OCI-LY1 (cell line): Measurements from ENCODE around the gene TIMP2.

Experiments used
- EZH2 ChIP-seq: fragments of 200-600 bp; sonication (generic), shearing (Covaris generic); IDR thresholded peaks from 2 replicates; pipeline ENCODE4 v1.8.0; 2017; ENCODE audit warnings: borderline replicate concordance, mixed run types, mild to moderate bottlenecking, antibody characterized with exemption, low read length, moderate library complexity, mixed read lengths
- TF ChIP-seq, protein P1 (sequence below): fragments of 200-600 bp; sonication (generic), shearing (Covaris generic); IDR thresholded peaks from 2 replicates; pipeline ENCODE4 v1.5.1; 2017; ENCODE audit warnings: mild to moderate bottlenecking, antibody characterized with exemption, low read length, moderate library complexity, mixed read lengths

- TF ChIP-seq, protein P1, sequence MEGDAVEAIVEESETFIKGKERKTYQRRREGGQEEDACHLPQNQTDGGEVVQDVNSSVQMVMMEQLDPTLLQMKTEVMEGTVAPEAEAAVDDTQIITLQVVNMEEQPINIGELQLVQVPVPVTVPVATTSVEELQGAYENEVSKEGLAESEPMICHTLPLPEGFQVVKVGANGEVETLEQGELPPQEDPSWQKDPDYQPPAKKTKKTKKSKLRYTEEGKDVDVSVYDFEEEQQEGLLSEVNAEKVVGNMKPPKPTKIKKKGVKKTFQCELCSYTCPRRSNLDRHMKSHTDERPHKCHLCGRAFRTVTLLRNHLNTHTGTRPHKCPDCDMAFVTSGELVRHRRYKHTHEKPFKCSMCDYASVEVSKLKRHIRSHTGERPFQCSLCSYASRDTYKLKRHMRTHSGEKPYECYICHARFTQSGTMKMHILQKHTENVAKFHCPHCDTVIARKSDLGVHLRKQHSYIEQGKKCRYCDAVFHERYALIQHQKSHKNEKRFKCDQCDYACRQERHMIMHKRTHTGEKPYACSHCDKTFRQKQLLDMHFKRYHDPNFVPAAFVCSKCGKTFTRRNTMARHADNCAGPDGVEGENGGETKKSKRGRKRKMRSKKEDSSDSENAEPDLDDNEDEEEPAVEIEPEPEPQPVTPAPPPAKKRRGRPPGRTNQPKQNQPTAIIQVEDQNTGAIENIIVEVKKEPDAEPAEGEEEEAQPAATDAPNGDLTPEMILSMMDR: no peak
- no peak for TF ChIP-seq EZH2
Measured at GRCh38 chr17:78944956-78945355, 19.8 kb upstream of the TIMP2 start.
